ENCODE results near the gene SCARB1.
A peak's percentile ranks its signal among the peaks of the same experiment; 100 is the strongest.

Gene SCARB1

GRCh38 chr12:124844411-124845397, 19.0 kb downstream of the SCARB1 start:
- DNase-seq = no peak

GRCh38 chr12:124842800-124843510, 20.7 kb downstream of the SCARB1 start:
- DNase-seq = no peak

- no peak for DNase-seq
Measured at GRCh38 chr12:124842073-124842749, 21.5 kb downstream of the SCARB1 start.

- DNase-seq = no peak
Measured at GRCh38 chr12:124841558-124841945, 22.1 kb downstream of the SCARB1 start.

GRCh38 chr12:124837958-124838803, 25.5 kb downstream of the SCARB1 start:
- peak in 37 of 56 donors; percentile 8 to 87 (median 51) for DNase-seq

GRCh38 chr12:124837249-124837897, 26.3 kb downstream of the SCARB1 start:
- DNase-seq = no peak

- DNase-seq = no peak
Measured at GRCh38 chr12:124836759-124837158, 26.9 kb downstream of the SCARB1 start.

- no peak for DNase-seq
Measured at GRCh38 chr12:124835656-124836410, 27.8 kb downstream of the SCARB1 start.

- no peak for DNase-seq
Measured at GRCh38 chr12:124834822-124835221, 28.8 kb downstream of the SCARB1 start.

GRCh38 chr12:124833693-124834122, 30.0 kb downstream of the SCARB1 start:
- peak in 5 of 56 donors; percentile 16 to 54 (median 21) for DNase-seq

- no peak for DNase-seq
Measured at GRCh38 chr12:124832856-124833255, 30.8 kb downstream of the SCARB1 start.

- no peak for DNase-seq
Measured at GRCh38 chr12:124831590-124831989, 32.1 kb downstream of the SCARB1 start.

- DNase-seq = no peak
Measured at GRCh38 chr12:124830306-124830705, 33.4 kb downstream of the SCARB1 start.

- no peak for DNase-seq
Measured at GRCh38 chr12:124829708-124830304, 33.9 kb downstream of the SCARB1 start.

- peak in 1 of 56 donors; percentile 47 for DNase-seq
Measured at GRCh38 chr12:124829008-124829707, 34.5 kb downstream of the SCARB1 start.

GRCh38 chr12:124828264-124829007, 35.2 kb downstream of the SCARB1 start:
- peak in 2 of 56 donors; percentile 17 to 47 for DNase-seq

GRCh38 chr12:124827588-124828184, 36.0 kb downstream of the SCARB1 start:
- DNase-seq = no peak
